Myocyte (in vitro differentiated cells): ENCODE results near the gene POLN. TPM values are rescaled to one million over a fixed set of nuclear protein-coding genes. Genes with fewer than 3 reads are reported as not detected.
"Not testable (repeated sequence)": the region's sequence is repeated elsewhere in the genome, so short reads cannot be mapped to it uniquely, and the experiment has no call there.

Experiments
- DNase-seq: peaks from one replicate; pipeline ENCODE4 v3.0.0-alpha.2; 2012; ENCODE audit warnings: low read depth
- total RNA-seq: library from RNA; depleted of rRNA; stranded (reverse); fragments of >200 nt; gene quantifications from 2 replicates; pipeline ENCODE4 v1.2.3, GENCODE V29; 2014

The POLN gene
- total RNA-seq, 1 donor from 2014 or later = 7.8 TPM

GRCh38 chr4:2222838-2223237 lies 19.1 kb downstream of the POLN start:
- peak; percentile 55 for DNase-seq

GRCh38 chr4:2221378-2221777 lies 20.5 kb downstream of the POLN start:
- DNase-seq = not testable (repeated sequence)

GRCh38 chr4:2220016-2220630 lies 21.8 kb downstream of the POLN start:
- peak; percentile 78 for DNase-seq

DNA sequence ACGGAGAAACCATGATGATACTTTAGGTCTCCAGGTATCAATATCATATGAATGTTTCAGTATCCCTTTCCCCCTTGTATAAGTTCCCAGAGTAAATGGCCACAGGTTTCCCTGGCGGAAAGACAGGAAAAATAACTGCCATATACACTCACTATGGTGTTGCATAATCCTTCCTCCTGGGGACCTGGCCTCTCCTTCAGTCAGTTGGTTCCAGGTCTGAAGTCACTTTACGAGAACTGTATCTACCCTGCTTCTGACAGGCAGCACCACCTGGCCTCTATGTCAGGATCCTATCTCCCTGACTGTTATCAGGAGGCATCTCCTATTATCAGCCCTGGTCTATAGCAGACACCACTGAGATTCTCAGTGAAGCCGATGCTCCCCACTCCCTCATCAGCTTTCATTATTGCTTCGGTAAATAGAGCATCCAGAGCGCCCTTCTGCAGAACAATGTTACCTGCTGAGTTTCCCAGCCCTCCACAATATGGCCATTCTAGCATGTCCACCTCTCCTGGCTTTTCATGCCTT lies 22.6 kb downstream of the POLN start:
- DNase-seq = no peak

GRCh38 chr4:2218436-2218835 lies 23.5 kb downstream of the POLN start:
- no peak for DNase-seq

- DNase-seq = peak; percentile 57
Measured at GRCh38 chr4:2217726-2218125, 24.2 kb downstream of the POLN start.

GRCh38 chr4:2212831-2213230 lies 29.1 kb downstream of the POLN start:
- DNase-seq = no peak

- DNase-seq = not testable (repeated sequence)
Measured at GRCh38 chr4:2202789-2203188, 39.1 kb downstream of the POLN start.

DNA sequence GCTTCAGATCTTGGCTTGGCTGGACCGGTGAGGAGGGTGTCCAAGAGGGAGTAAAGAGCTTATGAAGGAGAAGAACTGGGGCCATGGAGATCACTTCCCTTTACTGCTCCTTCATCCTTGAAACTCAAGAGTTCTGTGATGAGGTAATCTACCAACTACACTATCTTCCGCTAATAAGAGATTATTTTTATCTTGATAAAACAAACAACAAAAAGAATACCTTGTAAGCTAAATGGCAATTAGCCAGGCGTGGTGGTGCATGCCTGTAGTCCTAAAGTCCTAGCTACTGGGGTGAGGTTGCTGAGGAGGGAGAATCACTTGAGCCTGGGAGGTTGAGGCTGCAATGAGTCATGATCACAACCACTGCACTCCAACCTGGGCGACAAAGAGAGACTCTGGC lies 47.4 kb downstream of the POLN start:
- no peak for DNase-seq

DNA sequence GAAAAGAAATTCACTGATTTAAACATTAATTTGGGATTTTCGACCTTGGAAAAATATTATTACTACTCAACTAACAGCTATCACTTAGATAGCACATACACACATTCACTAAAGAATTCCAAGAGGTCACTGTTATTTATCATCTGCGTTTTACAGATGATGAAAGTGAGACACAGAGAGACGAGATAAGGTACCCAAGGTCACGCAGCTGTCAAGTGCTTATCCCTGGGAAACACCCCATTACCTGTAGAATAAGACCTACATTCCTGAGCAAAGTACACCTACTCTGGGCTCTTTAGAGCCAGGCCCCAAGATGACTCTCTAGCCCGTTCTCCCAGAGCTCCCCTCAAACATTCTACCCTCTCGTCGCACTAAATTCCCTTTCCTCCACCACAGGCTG lies 48.6 kb downstream of the POLN start:
- no peak for DNase-seq

GRCh38 chr4:2186865-2187172 lies 55.1 kb downstream of the POLN start:
- no peak for DNase-seq

DNA sequence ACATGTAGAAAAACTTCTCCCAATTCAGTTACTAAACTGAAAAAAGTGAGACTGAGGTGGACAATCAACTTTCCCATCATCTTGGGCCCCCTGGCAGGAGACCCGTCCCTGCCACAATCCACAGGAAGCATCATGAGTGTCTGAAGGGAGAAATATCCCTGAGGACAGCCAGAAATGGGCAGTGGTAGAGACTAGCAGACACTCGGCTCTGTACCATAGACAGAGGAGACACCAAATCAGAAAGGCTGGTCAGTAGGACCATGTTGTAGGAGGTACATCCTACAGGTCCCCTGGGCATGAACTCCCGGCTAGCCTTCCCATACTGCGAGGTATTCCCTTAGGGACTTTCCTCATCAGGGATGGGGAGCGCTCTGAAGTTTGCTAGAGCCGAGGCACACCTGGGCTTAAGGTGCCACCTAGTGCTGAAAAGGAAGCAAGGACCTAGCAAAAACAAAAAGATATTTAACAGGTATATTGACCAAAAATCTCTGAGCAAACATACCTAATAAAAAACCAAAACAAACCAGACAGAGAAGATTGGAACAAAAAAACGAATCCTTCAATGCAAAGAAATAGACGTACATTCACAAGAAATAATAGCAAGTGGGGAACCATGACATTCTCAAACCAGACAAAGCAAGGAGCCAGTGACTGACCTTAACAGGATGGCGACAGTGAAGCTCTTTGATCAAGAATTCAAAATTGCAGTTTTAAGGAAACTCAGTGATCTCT lies 55.6 kb downstream of the POLN start:
- DNase-seq = no peak

DNA sequence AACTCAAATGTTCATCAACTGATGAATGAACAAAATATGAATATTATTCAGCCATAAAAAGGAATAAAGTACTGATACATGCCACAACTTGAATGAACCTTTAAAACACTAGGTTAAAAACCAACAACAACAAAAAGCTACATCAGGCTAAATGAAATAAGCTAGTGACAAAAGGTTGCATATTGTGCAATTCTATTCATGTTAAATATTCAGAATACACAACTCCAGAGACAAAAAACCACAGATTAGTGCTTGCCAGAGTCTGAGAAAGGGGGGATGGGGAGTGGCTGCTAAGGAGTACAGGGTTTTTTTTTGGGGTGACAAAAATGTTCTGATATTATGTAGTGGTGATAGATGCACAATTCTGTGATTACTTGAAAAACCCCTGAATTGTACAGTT lies 58.5 kb downstream of the POLN start:
- DNase-seq = no peak

- DNase-seq = no peak
Measured at GRCh38 chr4:2182994-2183393, 58.9 kb downstream of the POLN start.

DNA sequence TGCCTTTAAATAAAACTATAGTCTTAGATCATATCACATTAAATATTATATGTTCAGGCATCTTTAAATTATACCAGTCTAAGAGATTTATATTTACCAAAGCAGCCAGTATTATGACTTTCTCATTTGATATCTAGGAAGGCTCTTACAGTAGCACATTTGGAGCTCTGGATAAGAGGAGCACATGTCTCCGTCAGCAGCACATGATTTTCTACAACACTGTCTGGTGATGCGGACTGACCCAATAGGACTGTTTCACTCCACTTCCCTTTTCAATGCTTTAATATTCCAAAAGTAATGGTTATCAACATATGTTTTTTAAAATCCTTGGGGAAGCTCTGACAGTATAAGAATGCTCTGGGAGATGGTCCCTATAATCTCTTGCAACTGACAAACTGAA lies 61.5 kb downstream of the POLN start:
- DNase-seq = no peak

- DNase-seq = no peak
Measured at GRCh38 chr4:2179717-2180116, 62.2 kb downstream of the POLN start.

GRCh38 chr4:2178986-2179385 lies 62.9 kb downstream of the POLN start:
- no peak for DNase-seq

DNA sequence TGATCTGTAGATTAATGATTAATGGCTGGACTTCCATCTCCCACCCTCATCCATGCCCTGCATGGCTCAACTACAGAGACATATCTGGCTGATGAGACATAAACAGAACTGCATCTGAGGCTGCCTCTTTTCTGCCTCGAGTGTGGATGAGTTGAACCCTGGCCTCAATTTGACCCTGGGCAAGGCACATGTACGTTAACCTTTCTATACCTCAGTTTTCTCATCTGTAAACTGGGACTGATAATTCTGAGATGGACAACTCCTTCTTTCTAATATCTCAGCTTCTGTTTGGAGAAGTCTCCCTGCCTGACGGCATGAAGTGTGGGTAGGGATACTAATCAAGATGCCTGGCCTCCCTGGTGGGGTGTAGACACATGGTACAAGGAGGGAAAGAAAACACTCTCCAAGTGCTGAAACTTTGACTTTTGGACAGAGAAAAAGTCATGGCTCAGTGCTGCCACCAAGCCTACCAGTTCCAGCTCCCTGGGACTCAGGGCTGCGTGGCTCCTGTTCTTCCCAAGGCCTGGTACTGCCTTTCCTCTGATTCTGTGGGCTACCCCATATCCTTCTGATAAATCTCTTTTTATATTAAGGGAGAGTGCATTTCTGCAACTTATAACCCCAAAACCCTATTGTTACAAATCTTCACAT lies 64.4 kb downstream of the POLN start:
- DNase-seq = no peak

GRCh38 chr4:2175990-2176698 lies 65.8 kb downstream of the POLN start:
- DNase-seq = no peak

- DNase-seq = no peak
Measured at GRCh38 chr4:2174061-2174460, 67.9 kb downstream of the POLN start.

- DNase-seq = no peak
Measured at GRCh38 chr4:2172627-2173231, 69.2 kb downstream of the POLN start.

GRCh38 chr4:2172161-2172560 lies 69.8 kb downstream of the POLN start:
- no peak for DNase-seq
